EL (cell line): ENCODE data around the gene ZNF407.

Source experiments
- DNase-seq: peaks from one replicate; pipeline ENCODE4 v3.0.0-alpha.2; 2016

Gene ZNF407

DNA sequence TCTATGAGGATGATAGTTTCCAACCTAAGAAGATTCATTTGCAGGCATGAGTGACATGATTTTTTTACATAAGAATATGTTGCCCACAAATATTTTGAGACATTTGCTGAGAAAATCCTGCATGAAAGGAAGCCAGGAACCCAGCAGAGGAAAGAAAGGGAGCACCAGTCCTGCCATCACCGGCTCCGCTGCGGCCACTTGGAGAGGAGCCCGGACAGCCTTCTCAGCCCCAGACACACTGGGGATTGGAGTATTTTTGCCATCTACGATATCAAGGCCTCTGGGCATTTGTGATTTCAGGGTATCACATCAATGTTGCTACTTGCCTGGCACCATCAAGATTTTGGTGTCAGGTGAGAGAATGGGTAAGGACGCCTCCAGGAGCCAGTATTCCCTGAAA is 383.0 kb downstream of the ZNF407 start:
- no peak for DNase-seq

DNA sequence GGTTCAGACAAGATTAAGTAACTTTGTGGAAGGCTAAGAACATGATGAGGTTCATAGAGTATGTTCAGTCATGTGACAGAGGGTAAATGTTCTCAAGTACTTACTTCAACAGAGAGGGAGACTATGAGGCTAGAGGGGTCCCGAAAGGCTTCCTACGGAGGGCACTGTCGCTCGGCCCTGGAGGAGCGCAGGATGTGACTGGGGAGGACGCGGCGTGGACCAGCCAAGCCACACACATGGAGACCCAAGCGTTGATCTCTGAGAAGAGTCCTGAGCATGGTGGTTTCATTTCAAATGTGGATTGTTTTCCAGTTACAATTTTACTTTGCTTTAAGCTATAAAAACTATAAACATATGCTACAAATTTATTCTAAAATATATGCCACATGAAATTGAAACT is 383.8 kb downstream of the ZNF407 start:
- DNase-seq: no peak

DNA sequence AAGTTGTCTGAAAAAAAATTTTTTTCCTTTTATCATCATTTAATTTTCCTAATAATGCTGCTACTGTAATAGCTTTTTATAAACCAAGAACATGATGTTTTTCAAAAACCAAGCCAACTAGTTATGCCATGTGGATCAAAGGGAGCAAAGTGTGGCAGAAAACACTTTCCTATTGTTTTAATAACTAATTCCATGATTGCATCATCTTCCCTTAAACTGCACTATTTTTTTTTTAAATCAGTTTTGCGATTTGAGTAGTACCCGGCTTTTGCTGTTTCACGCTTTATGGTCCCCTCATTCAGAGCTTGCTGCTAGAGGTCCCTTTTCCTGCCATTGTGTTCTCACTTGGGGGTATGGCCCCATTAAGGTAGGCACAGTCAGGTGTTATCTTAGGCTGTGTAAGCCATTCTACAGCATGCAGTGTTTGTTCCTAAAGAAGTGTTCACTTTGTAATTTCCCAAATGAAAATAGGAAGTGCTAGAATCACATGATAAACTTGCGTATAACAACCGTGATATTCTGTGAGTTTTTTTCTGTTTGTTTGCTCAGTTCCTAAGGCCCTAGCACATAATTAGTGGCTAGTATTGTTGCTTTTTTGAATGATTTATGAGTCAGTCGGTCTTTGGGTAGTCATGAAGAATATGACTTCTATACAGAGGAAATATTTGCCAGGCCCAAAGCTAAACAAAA is 385.4 kb downstream of the ZNF407 start:
- no peak for DNase-seq

DNA sequence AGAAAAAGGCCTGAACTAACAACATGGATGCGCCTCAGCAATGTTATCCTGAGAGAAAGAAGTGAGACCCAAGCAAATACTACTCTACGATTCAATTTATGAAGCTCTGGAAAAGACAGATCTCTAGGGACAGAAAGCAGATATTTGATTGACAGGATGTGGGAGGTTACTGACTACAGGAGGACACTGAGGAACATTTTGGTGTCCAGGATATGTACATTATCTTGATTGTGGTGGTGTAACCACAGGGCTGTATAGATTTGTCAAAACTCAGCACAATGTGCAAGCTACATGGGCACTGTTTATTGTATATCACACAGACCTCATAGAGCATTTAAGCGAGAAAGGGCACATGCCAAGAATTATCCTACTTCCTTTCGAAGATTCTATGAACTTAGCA is 391.5 kb downstream of the ZNF407 start:
- no peak for DNase-seq

DNA sequence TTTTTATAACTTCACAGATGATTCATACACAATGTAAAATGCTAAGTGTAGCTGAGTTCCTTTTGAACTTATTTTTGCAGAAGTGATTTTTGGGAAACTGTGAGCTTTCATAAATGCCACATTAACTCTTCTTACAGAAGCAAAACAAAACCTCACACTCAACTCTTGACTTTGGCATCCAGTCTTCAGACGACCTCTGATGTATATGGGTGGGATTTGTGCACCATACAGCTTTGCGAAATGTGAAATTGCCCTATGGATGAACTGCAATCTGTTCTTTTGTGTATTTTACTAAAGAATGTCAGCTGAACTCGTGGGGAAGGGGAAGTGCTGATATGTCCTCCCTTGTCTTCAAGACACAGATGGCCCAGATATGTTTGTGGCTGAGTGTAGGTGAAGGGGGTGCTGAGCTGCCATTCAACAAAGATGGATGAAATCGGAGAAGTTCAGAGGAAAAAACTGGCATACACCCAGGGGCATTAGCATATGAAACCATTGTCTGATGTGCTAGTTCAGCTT is 393.0 kb downstream of the ZNF407 start:
- DNase-seq: no peak

DNA sequence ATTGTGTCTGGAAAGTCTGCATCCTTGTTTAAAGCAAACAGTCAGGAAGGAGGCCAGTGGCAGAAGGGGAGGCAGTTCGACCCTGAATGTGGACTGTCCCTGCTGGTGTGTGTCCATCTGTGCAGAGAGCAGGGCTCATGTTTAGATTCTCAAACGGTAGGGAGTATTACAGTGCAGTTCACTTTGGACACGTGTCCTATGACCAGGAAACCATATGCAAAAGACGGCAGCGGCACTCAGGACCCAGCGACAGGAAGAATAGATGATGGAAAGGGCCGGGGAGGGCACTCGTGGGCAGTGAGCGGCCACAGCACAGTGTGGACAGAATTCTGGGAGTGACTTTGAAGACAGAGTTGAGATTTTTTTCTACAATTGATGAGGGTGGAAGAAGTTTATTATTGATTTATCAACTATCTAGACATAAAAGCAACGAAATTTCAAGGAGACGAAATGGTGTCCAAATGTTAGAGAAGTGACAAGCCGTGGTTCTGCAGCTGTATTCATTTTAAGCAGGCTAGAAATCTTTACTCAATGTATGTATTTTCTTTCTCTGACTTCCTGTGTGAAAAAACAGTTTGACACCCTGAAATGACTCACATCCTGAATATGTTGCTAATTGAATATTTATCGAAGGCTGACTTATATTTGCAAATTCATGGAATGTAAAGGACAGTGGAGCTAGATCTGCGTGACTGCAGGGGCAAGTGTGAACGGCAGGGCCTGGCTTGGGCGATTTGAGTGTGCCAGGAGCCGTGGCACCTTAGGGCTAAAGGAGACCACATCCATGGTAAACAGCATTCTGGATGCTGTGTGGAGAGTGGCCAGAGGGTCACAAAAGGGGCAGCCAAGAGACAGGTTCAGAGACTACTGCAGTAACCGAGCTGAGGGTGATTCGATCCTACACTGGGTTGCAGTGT is 397.1 kb downstream of the ZNF407 start:
- DNase-seq: peak; percentile 42

DNA sequence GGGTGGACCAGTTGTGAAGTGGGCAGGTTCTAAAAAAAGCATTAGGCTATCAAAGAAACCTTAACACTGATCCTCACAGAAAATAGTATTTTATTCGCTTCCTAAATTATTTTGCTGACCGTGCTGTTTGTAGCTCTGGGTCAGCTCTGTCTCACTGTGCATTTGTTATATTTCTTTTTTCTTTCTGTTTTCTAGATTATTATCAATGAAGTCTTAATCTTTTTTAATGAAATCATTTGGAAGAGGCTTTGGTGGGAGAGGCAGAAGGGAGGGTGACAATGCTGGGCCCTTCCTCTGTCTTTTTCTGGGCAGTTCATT is 397.7 kb downstream of the ZNF407 start:
- DNase-seq: no peak

DNA sequence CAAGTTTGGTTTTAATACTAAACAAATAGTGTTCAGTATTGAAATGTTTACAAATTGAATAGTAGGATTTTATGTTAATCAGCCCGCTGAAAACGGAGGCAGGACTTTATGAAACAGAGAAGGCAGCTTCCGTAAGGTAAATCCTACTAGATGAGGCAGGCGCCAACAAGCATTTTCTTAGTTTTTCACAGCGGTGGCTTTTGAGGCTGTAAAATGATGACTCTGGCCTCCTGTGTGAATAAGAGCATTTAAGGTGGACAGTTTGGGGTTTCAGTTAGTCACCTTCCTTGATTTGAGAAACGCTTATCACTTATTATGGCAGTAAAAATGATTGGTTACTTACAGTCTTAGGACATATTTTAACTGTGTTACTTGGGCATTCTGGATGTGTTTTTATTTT is 398.4 kb downstream of the ZNF407 start:
- no peak for DNase-seq

DNA sequence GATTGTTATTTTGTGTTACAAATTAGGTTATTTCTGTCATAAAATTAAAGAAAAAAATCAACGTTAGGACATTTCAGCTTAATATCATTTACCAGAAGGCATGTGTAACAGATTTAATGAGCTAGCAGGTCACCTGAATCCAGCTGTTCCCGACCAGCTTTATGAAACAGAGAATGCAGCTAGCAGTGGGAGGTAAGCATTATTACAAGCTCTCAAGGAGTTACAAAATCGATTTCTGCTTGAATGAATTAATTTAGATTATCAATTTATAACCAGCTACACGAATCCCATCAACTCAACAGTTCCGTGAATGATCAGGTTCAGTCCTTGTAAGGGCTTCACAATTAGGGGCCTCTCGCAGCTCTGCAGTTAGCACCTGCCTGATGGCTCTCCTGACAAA is 399.3 kb downstream of the ZNF407 start:
- DNase-seq: no peak

DNA sequence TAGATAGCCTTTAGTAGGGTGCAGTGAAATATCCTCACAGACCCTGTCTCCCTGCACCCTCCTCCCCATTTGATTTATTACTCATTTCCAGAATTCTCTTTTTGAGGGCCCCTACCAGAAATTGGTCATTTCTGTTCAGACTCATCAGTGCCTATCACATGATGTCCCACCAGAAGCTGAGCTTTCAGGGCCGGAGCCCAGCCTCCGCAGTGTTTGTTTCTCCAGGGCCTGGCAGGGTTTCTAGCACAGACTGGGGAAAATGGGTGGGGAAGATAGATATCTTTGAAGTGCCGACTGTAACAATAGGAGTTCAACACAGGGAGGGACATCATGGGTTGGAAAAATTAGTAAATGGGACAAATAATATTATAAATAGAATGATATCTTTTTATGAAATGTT is 403.2 kb downstream of the ZNF407 start:
- DNase-seq: no peak

DNA sequence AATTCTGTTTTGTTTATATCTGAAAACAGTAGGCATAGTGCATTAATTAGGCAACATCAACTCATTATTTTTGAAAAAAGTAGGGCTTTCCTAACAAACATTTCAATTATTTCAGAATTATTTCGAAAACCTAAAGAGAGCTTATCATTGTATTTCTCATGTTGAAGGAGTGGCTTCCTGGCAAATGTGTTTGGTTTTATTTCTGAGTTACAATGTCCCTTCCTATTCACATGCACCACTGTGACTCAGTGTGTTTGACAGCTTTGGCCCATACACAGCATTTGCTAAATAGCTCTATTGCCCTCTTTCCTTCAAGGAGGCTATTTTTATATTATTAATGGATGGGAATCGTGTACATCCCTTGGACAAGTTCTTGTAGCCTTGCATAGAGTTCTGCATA is 405.4 kb downstream of the ZNF407 start:
- DNase-seq: no peak

DNA sequence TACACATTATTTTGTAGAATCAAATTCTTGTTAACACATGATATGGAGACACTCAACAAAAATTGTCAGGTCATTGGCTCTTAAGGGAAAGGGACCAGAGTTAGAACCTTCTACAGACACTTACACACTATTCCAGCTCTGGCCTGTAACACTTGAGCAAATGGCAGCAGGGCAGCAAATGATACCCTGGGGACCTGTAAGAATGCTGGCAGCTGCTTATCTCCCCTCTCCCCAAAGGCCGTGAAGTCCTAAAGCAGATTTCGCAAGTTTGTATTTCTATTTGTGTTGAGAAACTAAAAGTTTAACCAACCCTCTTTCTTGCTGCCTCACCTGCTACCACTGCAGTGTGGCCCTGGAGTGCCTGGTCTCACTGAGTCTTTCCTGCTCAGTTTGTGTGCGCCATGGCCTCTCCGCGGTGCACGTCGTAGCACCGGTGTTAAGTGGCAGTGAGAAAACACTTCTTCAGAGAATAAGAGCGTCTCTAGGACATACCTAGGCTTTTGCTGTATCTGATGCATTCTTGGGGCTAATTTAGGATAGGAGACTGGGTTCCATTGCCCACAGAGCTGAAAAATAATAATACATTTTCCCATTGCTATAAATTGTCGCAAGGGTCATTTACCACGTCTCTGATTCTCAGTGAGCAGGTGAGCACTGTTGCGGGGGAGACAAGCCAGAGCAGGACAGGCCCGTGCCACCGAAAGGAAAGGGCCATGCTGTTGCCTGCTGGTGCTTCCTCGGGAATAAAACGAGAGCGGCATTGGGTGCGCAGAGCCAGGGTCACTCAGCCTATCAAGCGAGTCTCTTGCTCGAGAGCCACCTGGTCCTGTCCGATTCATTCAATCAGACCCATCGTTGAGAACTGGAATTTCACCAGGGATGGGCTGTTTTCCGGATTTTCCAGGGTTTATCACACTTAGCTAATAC is 406.4 kb downstream of the ZNF407 start:
- DNase-seq: no peak

DNA sequence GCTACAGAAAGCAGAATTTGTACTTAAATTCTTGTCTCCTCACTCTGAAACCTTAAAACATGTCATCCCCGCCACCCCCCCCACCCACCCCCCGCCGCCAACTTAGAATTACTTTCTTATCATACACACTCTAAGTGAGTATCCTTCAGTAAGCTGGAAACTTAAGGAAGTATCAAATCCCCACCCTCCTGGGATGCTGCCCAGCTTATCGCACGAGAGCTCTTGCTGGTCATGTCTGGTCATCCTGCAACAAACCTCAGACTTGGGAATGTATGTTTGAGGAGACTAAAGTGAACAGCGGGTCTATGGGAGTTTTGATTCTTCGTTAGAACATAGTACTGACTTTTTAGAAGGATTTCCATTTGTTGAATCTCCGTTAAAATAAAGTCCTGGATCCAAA is 408.0 kb downstream of the ZNF407 start:
- DNase-seq: no peak

DNA sequence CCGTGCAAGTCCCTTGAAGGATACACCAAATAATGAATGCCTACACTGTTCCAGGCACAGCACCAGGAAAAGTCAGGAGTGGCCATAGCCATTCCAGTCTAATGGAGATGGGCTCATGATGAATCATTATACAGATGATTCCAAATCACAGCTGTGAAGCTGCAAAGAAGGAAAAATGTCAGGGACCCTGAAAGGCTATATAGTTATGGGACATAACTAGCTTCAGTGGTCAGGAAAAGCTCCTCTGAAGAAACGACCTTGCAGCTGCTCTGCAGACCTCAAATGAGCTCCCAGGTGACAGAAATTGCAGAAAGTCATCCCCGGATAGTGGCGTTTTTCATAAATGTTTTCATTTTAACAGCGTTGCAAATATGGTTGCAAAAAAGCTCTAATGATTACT is 410.5 kb downstream of the ZNF407 start:
- DNase-seq: no peak

DNA sequence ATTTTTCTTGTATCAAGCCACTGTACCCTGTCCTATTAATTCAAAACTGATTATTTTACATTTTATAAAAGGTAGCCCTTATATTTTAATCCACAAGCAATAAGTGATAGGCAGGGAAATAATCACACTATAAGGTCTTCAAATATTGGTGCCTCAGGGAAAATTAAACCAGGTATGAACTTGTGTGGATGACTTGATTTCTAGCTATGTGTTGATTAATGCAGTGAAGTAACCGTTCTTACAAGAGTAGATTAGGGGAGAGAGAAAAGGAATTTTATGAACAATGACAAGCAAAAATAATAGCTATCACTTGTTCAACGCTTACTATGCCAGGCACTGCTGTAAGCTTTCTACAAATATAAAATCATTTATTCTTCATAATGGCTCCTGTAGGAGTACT is 411.6 kb downstream of the ZNF407 start:
- no peak for DNase-seq

DNA sequence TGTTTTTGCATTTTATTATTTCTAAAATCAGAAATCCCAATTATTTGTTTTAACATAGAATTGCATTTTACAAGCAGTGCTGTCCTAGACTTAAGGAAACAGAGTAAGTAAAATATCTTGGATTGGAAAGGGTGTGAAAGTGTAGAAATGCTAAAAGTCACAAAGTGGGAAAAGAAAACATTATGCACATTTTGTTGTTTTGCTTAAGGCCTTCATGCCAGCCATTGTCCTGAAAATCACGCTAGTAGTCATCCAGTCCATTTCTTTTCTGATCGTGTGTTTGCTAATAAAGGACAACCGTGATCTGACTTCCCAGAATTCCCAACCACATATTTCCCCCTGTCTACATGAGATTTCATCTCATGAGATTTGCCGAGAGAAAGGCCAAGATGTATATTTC is 412.2 kb downstream of the ZNF407 start:
- no peak for DNase-seq

DNA sequence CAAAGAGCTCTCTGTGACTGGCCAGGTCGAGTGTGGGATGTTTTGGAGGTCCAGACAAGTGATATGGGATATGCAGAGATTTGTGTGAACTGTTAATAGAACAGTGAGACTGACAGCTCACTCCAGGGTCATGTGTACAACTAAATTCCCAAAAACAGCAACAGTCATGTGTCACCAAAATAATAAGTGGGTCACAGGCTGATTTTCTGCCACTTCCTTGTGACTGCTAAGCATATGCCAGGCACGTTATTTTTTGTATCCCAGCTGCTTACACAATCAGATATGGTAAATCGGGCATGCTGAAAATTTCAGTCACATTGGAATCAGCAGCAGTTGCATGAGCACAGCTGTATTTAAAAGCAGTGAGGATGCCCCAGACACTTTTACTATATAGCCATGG is 412.6 kb downstream of the ZNF407 start:
- no peak for DNase-seq

DNA sequence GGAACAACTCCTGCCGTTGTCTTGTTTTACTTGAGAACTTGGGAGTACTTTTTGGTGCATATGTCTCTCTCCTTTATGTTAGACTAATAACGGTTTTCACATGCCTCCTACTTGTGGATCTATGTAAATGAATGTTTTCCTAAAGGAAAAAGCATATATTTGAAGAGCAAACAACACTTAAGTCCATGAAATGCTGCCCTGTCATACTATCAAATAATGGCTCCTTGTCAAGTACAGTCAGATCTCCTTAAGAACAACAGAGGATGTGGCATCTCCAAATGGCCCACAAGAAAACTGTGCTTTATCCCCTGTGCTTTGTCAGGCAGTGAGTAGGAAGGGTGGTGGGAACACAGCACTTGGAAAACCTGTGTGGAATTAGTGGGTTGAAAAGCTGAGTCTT is 413.0 kb downstream of the ZNF407 start:
- DNase-seq: no peak

DNA sequence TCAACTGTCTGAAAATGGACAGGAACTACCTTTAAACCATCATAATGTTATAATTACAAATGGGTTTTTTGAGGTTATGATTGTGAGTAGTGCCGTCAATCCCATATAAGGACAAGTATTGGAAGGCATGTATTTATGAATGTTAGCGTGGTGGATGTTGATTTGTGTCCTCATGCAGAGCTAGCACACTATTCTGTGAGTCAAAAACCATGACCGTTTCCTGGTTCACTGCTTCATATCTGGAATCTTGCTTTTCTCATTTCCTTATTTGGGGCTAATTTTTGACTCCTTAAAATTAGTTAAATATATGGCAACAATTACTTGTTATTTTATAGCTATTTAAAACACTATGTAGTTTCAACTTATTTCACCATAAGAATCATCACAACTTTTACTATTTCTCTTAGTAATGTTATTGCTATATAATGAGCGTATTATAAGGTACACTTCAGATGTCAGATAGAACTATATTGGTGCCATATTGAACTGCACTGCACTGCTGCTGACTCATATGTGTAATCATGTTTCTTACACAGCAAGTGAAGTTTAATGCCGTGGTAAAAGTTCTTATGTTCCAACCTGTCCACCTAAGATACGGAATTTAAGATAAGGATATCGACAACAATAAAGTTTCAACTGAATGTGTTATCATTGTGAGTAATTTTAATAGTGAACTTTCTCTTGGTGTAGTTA is 418.5 kb downstream of the ZNF407 start:
- no peak for DNase-seq

DNA sequence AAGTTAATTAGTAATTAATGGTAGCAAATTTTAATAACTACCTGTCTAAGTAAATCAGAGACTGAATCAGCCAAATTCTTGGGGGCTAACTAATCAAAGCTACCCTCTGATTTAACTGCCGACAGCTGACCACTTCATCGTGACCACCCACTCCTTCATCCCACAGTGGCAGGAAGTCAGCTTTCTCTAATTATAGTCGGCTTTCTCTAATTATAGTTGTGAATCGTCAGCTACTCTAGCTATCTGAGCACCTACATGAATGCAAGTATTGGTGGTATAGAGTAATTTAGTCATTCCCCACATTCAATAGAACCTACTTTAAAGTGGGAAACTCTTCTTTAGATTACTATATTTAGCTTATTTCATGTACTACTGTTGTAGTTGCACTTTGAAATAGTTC is 425.8 kb downstream of the ZNF407 start:
- no peak for DNase-seq

DNA sequence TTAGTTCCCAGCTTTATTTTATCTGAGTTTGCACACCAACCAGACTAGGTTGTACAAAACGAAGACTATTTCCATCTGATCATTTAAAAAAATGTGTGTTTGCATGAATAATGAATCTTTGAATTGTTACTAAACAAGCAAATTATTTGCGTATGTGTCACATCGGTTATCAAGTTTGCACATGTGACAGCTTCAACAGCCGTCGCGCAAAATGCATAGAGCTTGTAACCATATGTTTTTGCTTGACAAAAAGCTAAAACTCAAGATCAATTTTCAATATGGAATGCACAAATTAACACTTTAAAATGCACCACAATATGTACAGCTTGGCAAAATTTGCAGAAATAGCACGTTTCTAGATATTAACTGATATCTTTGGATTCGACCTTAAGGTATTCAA is 427.2 kb downstream of the ZNF407 start:
- no peak for DNase-seq

DNA sequence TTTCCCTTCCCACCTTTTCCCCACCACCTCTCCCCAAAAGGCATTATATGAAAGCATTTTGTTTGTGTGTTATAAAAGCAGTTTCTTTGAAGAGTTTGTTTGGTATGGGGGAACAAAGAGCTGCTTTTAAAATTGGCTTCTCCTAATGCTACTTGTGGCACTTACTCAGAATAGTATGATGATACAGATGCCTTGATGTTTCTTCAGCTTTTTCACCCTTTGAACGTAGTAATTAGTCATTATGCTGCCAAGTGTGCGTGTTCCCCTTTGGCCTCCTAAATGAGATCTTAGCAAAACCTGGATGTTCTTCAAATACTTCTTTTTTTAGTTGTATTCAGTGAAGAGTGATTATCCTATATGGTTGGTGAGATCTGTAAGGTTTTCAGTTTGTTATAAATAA is 427.9 kb downstream of the ZNF407 start:
- DNase-seq: no peak

DNA sequence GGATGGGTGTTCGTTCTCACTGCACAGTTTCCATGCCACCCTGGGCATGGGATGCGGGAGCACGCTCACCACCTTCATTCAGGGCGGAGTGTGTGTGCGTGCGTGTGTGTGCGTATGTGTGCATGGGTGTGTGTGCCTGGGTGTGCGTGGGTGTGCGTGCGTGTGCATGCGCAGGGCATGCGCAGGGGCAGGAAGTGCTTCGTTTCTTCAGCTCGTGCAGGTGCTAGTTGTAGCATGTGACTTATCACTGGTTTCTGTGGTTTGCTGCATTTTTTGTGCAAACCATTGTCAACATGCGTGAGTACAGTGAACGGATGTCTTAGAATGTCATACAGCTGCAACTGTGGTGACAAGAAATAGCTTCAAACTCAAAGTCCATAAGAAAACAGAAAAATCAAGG is 431.8 kb downstream of the ZNF407 start:
- DNase-seq: no peak
